Effector CD8-positive, alpha-beta T cell (primary cell): Measurements from ENCODE around the gene RAD18.
A peak's percentile ranks its signal among the peaks of the same experiment; 100 is the strongest.

Experiments
- DNase-seq: peaks from one replicate; lab custom pipeline; 2025; lab: John Stamatoyannopoulos, UW
- total RNA-seq, 4 experiments: gene quantifications; one replicate each; lab custom pipeline; 2026; lab: John Stamatoyannopoulos, UW

The RAD18 gene, protein sequence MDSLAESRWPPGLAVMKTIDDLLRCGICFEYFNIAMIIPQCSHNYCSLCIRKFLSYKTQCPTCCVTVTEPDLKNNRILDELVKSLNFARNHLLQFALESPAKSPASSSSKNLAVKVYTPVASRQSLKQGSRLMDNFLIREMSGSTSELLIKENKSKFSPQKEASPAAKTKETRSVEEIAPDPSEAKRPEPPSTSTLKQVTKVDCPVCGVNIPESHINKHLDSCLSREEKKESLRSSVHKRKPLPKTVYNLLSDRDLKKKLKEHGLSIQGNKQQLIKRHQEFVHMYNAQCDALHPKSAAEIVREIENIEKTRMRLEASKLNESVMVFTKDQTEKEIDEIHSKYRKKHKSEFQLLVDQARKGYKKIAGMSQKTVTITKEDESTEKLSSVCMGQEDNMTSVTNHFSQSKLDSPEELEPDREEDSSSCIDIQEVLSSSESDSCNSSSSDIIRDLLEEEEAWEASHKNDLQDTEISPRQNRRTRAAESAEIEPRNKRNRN
- total RNA-seq: 24.4 to 30.7 (median 27.8) reads per million in 4 experiments

DNA sequence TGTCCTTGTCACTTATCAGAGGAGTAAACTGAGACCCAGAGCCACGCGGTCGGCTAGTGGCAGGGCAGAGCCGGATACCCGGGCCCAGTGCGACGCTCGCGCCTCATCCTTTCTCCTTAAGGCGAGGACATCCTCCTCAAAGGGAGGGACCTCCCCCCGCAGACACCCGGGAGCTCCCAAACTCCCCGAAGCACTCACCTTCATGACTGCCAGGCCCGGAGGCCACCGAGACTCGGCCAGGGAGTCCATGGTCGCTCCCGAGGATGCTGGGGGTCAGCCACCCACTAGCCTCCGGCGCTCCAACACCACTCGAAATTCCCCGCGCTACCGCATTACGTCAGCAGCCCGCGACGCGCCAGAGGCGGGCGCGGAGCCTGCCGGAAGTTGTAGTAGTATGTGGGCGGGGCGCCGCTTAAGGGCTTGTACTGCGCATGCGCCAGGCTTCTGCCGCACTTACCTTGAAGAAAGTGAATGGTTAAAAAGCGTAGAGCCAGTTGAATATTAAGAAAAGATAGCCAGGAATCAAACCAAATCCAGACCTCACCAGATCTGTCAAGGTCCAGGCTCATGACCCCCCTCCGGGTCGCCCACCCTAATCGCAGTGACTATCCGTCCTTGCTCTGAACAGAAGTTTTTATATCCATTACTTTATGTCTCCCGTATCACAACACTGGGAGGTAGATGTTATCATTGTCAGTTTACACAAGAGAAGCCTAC lies at the start of gene RAD18:
Gene RAD18, minus strand, starts transcription at position 336 of the 717 bp plus-strand sequence. Its CDS starts 87 bp downstream, at position 249.
- peak; percentile 92 for DNase-seq

DNA sequence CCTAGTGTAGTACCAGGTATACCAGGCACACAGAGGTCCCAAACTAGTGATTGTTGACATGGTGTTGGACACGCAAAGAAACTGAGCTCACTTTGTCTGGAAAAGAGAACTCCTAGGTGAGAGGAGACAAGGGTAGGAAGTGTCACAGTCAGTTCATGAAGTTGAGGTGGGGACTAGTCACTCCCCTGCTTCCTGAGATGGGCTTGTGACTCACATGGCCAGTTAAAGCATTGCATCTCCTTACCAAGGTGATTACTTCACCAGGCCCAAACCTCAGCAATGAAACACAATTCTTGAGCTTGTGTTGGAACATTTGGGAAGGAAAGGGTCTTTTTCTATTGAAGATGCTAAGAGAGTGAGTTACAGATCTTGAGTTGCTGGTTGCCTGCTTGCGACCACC lies 49.2 kb upstream of the RAD18 start:
- no peak for DNase-seq

DNA sequence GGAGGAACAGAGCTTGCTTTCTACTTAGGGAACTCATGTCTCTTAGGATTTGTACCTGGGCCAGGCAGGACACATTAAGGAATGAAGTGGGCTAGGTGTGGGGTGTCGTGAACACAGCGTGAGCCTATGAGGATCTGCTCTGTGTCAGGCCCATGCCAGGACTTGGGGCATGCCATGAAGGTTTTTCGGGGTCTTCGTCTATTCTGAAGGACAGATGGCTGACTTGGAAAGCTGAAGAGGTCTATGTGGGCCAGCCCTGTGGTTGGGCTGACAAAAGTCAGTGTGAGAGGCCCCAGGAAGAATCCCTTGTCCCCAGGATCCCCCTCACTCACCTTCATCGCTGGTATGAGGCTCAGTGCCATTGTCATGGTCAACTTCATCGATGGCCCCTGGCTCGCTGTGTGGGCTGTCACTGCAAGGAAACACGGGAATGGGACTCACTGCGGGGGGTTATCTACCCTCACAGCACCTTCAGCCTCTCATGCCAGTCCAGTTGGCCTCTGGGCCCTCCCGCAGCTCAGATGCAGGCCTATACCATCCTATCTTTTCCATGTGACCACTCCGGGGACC lies 46.8 kb upstream of the RAD18 start:
- DNase-seq: no peak

DNA sequence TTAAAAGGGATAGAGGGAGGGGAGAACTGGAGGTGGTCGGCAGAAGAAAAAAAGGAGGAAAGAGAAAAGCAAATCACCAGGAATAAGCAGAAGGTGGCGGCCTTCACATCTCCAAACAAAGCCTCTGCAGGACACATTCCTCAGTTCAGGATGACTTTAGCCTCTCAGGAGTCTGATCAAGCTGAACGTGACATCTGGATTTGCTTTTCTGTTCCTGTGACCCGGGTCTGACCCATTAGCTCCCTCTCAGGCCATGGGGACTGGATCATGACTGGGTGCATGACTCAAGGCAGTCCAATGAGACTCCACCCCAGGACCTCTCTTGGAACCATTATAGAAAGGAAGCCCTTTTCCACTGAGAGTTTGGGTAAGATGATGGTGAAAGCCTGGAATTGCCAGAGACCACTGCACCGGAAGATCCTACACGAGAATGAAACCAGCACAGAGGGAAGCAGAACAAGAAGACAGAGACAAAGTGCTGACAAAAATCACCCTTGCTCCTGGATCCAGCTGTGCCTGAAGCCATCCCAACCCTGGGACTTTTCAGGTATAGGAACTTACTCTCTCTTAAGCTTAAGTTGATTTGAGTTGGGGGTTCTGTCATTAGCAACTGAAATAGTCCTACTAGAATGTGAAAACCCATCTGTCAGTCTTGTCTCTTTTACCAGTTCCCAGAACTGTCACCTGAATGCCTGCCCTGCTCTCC lies 45.4 kb upstream of the RAD18 start:
- no peak for DNase-seq

DNA sequence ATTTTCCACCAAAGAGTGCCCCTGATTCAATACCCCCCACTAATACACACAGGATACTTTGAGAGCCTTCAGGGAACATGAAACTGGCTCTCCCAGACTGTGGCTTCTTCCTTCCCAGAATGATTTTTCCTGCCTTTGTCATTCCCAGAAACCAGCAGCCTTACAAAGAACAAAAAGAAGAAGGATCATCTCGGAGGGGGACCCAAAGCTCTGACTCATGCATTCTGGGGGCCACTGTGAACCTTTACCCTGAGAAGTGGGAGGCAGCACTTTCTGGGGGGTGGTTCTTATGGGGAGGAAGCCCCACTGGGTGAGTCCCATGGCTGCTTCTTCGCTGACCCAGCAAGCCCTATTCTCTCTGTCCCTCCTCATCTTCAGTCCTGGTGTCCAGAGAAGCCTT lies 44.7 kb upstream of the RAD18 start:
- DNase-seq: no peak

DNA sequence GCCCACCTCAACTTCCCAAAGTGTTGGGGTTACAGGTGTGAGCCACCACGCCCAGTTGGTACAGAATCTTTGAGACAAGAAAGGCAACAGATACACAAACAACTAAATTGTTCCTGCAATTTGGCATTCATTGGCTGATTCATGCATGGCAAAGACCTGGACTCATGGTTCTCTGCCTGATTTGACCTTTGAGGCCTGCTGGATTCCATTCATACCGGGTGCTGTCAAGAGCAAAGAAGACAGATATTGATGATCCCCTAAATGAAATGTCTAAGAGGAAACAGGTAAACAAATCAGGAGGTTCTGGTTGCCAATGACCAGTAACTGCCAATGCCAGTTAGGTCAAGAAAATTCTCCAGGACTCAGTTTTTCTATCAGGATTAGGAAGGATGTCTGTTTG lies 43.9 kb upstream of the RAD18 start:
- no peak for DNase-seq

DNA sequence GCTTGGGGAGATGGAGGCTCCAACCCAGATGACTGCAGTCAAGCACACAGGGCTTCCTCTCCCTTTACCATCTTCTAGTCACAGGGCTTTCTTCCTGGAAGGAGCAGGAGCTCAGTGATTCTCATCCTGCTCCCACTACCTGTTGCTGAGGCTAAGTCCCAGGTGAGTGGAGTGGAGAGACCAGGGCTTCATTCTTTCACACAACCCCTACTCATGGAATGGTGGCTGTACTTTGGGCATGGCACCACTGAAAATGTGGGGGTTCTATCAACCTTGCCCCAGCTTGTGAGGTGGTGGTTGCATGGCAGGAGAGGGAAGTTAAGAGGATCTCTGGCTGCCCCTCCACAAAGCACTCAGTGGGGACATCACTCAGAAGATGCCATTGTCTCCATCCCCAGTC lies 36.8 kb upstream of the RAD18 start:
- DNase-seq: no peak

DNA sequence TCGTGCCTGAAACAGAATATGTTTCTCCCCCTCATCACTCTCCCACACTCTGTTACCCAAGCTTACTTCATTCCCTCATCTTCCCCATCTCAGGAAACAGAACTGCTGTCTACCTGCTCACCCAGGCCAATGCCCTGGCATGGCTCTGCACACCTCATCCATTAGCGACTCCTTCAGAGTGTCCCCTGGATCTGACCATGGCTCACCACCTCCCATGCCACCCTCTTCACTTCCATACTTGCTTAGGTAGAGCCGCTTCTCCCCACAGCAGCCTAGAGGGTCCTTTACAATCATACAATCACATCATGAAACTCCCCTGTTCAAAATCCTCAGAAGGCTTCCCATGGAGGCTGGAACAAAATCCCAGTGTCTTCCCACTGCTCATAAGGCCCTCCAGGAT lies 33.9 kb upstream of the RAD18 start:
- DNase-seq: no peak

DNA sequence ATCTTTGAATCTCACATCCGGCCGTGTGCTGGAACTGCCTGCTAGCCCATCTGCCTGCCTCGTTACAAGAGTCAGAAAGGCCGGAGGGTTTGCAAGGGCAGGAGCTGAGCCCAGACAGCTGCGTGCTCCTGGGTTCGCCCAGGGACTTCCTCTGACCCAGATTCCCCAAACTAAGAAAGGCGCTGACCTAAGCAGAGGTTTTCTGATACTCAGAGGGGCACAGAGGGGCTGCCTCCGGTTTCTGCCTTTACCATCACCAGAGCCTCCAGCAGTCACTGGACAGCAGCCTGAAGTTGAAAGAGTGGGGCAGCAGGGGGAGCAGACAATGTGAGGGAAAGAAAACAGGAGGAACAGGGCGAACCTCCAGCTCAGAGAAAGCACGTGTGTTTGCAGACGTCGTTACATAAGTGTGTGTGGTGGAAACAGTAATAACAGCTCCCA lies 33.4 kb upstream of the RAD18 start:
- DNase-seq: no peak

DNA sequence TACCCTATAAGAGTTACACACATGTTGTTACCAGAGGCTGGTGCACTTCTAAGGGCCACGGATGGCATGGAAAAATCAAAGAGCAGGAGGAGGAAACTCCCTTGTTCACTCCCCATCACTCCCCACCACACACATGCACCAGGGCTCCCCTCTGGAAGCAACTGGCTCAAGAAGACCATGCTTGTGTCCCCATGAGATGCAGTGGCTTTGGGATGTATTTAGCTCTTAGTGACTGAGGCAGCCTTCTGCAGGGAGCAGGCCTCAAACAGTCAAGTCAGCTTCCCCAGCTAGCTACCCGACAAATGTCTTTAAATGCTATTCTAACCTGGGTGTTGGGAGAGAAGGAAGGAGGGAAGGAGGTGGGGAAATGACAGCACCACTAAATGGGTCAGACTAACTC lies 32.9 kb upstream of the RAD18 start:
- DNase-seq: no peak

DNA sequence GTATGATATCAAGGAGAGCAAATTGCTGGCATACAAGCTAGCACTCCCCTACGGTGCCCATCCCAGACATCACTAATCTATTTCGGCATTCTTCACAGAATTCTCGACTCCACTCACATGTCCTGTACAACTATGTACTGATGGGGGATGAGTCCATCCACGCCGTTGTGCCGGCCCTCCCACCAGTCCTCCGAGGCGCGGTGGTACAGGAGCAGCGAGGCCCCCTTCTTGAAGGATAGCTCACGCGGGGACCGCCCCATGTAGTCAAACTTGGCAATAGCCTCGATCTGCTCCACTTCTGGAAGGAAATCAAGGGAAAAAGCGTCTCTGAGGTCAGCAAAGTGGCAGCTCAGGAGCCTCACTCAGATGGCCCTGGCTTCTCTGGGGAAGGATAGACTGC lies 31.0 kb upstream of the RAD18 start:
- DNase-seq: no peak

DNA sequence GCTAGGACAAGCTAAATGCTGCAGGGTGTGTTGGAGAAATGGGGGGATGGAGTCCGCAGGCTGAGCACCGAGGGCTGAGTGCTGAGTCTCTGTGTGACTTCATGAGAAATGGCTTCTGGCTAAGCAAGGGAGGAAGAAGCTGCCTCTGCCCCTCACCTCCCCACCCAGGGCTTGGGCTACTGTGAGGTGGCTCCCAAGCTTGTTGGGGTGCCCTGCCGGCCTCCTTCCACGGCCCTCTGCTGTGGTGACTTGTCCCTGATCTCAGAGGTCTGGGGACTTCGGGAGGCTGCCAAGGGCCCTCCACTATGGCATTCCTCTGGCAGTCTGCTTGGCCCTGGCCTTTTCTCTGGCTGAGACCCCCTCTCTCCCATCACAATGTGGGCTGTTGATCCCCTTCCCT lies 30.1 kb upstream of the RAD18 start:
- no peak for DNase-seq

DNA sequence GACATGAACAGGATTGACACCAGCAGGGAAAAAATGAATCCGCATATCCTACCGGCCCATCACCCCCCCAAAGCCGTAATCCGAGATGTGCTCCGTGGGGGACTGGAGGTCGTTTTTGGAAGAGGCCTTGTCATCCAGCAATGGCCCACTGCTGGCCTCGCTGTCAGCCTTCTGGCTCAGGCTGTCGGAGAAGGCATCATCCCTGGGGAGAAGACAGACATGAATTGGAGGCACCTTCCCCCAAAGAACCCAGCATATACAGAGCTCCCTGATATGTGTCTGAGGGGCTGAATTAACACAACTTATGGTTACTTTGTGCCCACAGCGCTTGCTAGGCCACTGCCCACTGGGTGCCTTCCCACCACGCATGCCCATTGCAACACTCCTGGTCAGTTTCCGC lies 29.6 kb upstream of the RAD18 start:
- DNase-seq: no peak

DNA sequence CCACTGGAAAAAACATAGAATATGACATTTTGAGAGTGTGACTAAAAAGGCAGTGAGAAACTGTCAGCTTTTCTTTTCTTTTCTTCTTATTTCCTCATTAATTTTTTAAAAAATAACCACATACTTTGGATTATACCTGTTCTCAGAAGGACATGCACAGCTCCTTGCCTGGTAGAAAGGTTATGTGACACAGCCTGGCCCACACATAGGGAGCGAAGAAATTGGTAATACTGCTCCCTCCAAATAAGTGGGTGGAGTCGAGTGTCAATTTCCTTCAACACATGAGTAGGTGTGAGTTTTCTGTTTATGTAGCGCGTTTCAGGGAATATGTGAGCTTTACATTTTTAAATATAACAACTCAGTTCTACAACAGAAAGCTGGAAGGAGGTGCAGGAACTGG lies 28.9 kb upstream of the RAD18 start:
- DNase-seq: no peak

DNA sequence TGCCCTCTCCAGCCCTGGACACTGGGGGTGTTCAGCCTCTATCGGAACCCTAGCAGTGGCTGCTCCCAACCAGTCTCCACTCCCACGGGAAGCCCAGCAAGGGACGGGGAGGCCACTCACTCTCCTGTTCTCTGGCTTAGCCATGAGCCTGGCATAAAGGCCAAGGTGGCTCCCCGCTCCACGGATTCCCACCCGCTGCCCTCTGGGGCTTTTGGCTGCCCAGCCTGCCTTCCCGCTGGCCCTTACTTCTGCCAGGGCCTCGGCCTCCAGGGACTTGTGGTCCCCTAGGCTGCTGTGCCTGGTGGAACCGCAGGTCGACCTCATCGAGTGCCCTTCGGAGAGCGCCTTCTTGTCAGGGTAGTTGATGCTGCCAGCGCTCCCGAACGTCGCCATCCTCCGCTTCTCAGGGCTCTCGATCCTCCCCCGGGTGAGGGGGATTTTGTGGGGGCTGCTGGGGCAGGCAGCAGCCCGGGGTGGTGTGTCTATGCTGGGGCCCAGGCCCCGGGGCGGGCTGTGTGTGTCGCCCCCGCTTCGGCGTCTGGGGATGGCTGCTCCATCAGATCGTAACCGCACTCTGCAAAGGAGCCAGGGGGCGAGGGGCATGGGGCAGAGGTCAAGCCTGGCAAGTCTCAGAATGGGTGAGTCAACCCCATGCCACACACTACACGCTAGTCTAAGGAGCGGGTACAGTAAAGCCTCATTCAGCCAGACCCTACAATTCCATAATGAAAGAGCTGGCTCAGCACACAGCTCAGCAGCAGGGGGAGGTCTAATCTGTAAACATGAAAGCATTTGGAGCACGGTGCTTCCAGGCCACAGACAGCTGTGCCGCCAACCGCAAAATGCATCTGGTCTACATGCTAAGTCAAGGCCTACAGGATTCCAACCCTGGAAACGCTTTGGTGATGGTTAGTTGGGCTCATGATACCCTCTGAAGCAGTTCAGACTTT lies 27.3 kb upstream of the RAD18 start:
- DNase-seq: no peak

DNA sequence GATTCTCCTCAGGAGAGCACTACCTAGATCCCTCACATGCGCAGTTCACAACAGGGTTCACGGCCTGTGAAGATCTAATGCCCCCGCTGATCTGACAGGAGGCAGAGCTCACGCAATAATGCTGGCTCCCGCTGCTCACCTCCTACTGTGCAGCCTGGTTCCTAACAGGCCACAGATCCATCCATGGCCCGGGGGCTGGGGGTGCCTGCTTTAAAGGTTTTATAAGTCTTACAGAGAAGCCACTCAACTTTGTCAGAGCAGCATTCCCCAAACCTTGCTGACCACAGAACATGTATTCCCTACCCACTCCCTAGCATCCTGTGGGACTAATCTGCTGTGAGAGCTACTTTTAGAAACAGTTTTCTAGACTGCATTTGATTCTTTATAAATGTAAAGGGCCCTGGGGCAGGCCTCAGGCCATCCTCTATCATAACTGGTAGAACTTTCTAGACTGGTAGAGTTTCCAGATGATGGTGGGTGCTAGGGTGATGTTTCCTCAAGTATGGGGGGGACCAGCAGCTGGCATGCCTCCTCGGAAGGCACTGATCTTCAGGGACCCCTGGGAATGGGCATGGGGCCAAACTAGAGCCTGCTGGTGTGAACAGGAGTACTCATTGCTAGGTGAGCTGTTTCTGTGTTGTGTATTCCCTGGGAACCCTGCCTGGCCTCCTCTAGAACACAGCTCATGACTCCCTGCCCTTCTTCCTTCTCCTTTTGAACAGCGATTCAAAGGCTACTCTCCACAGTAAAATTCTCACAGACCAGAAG lies 25.7 kb upstream of the RAD18 start:
- no peak for DNase-seq

DNA sequence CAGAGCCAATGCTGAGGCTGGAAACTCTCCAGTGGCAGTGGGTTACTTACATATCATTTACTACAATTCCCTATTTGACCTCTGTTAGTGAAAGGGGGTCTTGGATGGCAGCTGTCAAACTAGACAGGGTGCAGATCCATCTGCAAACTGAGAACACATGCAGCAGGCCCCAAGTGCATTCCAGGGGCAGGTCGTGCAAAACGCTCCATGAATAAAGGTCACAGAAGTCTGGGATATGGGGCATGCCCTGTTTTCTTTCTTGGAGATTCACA lies 25.0 kb upstream of the RAD18 start:
- no peak for DNase-seq

DNA sequence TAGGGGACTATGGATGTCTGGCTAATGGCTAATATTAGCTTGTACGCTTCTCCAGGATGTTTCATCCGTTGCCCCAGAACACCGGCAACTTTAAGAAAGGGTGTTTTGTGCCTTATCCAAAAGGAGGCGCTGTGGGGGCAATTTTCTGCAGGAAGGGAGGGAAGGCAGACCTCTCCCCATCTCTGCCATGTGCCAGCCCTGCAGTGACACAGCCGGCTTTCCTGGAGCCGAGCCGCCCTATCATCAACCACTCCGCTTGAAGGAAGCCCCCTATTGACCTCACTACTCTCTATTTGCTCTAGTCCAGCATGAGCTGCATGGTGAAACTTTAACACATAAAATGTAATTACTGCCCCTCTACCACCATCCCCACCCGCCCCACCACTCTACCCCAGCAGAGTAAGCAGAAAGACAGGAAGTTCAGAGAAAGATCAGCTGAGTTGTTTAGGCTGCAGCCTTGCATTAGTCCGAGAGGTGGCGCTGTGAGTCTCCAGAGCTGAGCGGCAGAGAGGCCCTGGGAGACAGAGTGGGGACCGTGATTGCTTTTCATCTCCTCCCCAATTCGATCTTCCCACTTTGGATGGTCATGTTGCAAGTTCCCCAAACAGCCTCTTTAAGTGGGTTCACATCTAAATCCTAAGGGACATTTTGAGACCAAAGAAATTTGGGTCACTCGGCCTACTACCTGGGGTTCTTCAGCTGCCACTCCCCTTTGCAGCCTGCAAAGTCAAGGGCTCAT lies 24.5 kb upstream of the RAD18 start:
- DNase-seq: peak; percentile 16

DNA sequence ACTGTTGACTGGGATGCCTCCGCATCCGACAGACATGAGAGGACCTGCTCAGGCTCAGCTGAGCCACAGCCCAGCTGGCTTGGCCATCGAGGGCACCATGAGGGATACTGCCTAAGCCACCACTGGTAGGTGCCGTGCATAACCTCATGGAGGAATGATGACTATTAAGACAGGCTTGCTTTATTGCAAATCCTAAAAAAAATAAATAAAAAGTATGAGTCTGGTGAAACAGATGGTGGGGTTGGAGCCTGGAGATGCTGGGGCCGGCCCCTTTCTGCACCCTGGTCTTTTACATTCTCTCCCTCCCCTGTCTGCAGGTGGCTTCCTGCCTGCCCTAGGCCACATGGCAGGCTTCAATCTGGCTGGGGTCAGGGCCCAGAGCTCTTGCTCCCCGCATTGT lies 24.0 kb upstream of the RAD18 start:
- DNase-seq: no peak

DNA sequence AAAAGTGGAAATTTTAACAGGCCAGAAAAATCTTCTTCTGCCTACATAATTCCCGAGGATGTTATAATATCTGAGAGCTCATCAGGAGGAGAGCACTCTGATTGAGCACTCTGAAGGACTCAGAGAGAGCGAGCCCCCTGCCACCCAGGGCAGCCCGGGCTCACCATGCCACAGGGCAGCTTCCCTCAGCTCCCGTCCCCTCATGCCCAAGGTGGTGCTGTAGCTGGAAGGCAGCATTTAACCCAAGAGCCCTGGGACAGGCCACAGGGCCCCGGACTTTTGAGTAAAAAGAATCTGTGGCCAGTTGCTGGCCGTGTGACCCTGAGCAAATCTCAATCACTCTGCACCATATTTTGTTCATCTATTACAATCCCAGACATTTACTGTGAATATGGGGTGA lies 23.5 kb upstream of the RAD18 start:
- no peak for DNase-seq
